HG02852 (cell line): Measurements from ENCODE around the gene TMEM218.

ENCODE experiments used
- ATAC-seq: cut with Tn5 transposase; IDR thresholded peaks from one replicate; pipeline ENCODE4 v1.9.1; 2021; ENCODE audit warnings: mild to moderate bottlenecking, moderate library complexity; ENCODE audit not compliant: unreplicated experiment

The TMEM218 gene

GRCh38 chr11:125078516-125079140, 32.8 kb downstream of the TMEM218 start:
- no peak for ATAC-seq

DNA sequence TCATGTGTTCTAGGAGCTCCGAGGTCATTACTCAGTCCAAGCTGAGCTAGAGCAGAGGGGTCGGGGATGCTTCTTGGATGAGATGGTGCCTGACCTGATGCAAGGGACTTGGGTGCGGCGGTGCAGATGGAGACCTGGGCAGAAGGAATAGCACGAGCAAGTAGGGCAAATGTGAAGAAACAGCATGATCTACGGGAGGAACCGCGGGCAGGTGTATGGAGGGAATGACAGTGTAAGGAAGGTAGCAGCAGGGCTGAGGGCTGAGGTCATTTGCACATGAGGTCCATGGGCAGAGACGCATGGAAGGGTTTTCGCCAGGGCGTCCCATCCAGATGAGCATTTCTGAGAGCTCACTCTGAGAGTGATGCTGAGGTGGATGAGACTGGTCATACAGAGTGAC, 33.4 kb downstream of the TMEM218 start:
- no peak for ATAC-seq

DNA sequence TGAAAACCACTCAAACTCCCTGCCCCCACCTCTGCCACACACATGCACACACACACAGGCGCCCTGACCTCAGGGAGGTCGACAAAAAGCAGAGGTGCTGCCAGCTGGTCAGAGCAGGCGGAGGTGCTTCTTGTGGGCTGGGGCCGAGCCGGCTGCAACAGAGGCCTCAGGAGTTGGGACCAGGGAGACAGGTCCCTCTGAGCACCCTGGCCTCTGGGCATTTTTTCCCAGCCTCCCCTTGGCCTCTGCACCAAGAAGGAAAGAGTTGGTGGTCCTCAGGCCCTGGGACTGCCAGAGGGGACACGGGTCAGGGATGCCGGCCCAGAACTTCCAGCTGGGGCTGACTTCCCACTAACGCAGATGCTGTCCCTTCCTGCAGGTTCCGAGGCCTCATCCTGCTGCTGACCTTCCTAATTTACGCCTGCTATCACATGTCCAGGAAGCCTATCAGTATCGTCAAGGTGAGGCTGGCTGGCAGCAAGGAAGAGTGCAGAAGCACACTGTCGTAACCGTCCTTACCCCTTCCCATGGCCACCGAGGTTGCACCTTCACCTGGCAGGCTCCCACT, 35.0 kb downstream of the TMEM218 start:
- ATAC-seq, result no peak

DNA sequence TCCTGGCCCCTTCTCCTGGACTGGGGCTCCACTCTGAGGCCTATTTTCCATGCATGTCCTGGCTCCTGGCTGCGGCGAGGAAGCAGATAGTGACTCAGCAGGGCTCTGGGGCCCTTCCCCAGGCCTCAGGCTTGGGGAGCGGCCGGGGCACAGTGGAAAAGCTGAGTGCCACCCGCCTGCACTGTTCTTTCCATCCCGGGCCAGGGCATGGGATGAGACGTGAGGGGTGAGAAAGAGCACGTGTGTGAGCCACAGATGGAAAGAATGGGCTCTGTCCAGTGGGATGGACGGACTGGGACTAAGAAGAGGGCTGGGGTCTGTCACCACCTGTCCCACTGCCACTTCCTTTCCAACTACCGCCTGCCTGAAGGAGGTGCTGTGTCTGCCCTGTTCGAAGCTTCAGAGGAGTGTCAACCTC, 35.5 kb downstream of the TMEM218 start:
- no peak for ATAC-seq

DNA sequence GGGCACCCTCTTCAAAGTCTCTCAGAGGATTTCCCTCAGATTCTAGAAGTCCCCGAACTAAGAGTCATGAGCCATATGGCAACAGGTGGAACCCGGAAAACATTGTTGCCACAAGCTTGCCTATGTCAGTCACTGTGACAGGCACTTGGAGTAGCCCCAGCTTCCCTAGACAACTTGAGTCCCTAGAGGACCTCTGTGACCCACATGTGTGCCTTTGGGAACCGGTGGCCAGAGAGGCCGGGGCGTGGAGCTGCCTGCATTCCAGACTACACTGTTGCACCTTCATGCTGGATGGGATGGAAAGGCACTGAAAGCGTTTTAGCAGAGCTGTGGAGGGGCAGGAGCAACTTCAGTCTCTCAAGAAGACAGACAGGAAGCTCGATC, 36.2 kb downstream of the TMEM218 start:
- no peak for ATAC-seq

DNA sequence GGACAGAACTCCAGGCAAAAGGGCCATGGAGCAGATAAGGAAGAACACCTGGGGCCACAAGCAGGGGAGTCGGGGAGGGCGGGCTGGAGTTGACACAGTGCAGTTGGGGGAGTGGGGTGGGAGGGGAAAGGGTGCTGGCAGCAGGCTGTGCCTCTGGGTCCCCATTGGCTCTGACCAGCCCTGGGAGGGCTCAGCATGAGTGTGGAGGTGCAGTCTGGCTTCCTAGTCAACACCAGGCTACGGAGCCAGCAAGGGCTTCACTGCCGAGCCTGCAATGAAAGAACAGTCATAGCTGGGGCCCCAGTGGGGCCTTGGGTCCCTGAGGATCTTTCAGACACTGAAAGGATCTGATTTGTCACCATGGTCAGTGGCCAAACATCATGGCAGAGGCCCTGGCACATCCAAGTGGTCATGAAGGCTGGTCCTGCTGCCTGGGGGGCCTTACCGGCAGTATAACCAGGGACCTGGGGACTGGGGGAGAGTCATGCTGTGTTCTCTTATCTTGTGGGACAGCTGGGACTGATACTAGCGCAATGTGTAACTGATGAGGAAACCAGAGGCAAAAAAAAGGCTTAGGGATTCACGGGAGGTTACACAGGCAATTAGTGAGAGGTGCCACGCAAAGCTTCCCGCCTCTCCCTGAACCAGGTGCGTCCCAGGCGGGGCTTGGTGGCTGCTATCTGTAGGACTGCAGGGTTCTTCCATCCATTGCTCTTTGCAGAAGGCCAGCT, 36.8 kb downstream of the TMEM218 start:
- no peak for ATAC-seq

DNA sequence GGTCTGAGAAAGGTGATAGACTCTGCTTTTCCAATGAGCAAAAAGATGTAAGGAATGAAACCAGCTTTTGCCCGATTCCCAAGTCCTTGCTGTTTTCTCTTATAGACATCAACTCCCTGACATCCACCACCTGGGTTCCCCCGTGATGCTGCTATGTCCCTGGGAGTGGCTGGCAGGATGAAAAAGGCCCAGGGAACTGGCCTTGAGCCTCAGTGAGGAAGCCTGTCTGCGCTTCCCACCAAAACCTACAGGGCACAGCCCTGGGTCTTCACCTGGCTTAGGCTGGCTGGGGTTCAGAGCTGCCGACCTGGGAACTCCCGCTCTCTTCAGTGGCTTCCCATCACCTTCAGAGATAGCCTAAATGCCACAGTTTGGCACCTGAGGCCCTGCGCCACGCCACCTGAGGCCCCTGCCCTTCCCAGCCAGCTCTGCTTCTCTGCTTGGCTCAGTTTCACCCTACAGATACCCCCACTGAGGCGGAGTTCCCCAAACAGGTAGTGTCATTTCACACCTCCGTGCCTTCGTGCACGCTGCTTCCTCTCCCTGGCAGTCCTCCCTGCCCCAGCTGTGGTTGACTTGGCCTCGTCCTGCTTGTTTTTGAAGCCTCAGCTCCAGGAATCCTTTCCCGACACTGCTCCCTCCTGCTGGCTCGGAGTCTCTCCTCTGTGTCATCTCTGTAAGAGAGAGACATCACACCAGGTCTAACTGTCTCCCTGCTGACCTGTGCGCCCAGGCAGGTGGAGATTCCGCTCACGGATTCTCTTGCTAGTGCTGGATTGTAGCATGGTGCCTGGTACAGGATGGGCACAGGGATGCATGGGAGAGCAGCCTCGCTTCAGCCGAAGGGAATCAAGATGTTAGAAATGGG, 37.6 kb downstream of the TMEM218 start:
- no peak for ATAC-seq

DNA sequence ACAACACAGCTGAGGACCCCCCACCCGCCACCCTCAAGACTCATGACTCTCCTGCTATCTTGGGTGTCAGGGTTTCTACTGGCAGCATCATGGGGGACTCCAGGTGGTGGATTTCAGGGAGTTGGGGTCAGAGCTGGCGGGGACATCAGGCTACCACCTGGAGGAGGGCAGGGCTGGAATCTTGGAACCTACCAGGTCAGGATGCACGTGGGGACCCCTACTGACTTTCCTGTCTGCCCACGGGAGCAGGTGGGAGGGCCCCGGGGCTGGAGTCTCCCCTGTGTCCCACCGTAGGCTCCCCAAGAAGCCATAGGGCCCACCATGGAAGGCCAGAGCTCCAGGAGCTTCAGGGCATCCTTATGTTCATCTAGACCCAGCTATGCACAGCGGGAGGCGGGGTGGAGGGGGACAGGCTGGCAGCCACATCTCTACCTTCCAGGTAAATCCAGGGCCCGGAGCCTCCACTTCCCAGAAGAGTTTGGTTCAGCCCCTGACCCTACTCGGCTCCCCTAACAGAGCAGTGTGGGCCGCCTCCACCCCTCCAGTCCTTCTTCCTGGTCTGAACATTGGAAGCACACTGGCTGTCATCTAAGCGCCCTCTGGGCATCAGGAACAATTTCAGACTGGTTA, 38.4 kb downstream of the TMEM218 start:
- no peak for ATAC-seq

GRCh38 chr11:125072218-125072960, 39.0 kb downstream of the TMEM218 start:
- ATAC-seq, result peak; percentile 90

DNA sequence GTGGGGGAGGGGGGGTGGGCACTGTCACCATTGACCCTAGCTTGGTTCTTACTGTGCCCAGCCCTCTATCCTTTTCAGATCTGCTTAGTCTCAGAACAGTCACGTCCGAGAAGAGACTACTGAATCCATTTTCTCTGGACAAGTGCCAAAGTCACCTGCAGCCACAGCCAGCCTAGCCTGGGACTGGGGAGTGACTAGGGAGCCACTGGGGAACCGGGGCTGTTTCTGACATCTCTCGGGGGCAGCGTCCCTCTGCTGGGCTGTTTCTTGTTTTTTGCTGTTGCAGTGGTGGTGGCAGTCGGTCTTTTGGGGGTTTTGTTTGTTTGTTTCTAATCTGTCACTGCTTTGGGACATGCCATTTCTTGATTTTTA, 39.6 kb downstream of the TMEM218 start:
- no peak for ATAC-seq

DNA sequence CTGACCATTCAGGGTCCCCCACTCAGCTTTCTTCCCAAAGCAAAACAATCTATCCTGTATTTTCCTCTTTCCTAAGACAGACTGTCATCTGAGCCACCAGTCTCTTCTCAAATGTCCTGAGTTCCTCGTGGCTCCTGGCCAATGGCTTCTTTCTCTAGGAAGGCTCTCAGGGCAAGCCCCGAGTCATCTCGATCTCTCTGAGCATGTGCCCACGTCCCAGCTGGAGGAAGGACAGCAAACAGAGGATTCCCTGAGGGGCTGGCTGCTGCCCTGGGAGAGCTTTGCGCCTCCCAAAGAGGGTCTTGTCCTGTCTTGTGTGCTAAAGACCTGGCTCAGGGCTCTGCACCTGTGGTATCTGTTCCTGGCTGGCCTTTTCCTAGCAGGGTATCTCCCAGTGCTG, 40.0 kb downstream of the TMEM218 start:
- no peak for ATAC-seq

- peak; percentile 62 for ATAC-seq
These were observed 40.6 kb downstream of the TMEM218 start for GRCh38 chr11:125070699-125071254.

- no peak for ATAC-seq
These were observed 41.6 kb downstream of the TMEM218 start for GRCh38 chr11:125069796-125070195.

DNA sequence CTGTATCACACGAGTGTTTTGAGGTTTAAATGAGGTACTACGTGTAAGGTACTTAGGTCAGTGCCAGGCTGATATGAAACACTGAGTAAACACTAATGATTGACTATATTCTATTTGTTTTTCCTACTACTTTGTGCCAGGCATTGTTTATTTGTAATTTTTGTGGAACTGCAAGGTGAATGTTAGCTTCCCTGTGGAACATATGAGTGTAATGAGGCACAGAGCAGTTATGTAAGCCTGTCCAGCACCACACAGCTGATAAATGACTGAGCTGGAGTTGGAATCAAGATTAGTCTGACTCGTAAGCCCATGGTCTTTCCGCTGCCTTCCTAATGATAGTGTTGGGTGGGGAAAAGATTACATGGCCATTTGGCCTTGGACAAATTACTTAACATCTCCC, 42.4 kb downstream of the TMEM218 start:
- ATAC-seq, result no peak

- no peak for ATAC-seq
These were observed 43.1 kb downstream of the TMEM218 start for GRCh38 chr11:125068368-125068767.

- ATAC-seq, result no peak
These were observed 47.4 kb downstream of the TMEM218 start for GRCh38 chr11:125064070-125064469.

DNA sequence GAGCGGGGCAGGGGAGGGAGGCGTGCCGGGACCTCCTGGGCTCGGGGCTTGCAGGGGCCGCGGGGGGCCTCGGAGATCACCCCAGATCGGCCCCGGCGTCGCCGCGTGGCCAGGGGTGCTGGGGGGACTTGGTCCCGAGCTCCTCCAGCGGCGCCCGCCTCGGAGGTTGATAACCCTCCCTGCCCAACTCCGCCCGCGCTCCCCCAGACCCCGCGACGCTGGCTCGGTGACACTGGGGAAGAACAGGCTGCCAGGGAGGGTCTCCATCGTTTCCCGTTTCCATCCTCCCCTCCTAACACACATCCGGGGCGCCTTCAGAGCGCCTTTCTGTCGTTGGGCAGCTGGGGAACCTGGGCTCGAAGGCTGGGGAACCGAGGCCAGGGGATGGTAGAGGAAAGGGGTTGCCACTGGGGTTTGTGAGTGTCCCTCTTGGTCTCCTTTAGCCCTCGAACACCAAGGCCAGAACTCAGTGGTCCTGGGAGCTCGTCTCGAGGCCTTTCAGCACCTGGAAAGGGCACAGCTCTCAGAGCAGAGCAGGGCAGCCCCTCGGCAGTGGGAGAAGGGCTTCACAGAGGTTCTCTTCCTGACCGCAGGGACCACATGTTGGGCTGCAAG, 47.9 kb downstream of the TMEM218 start:
- peak; percentile 25 for ATAC-seq

DNA sequence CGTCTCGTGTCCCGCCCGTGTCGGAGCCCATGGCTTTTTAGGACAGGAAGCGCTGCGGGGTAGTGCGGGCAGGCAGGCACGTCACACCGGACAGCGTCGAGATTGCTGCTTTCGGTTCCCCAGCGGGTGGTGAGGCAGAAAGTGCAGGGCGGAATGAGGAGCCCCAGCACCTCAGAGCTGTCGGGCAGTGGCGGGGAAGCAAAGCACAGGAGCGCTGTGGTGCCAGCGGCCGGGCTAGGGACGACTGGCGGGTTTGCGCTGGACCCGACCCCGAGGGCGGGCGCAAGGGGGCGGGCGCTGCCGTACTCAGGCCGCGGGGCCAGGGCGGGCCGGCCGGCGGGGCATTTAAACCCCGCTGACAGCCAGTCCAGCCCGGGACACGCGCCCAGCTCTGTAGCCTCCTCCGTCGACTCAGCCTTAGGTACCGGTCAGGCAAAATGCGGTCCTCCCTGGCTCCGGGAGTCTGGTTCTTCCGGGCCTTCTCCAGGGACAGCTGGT, 48.4 kb downstream of the TMEM218 start, which contains the start of gene SLC37A2:
TSS of gene SLC37A2 (plus strand) at position 375 of the 498 bp plus-strand sequence. CDS start at position 438, 63 bp downstream.
- peak; percentile 90 for ATAC-seq

- ATAC-seq, result peak; percentile 0
These were observed 49.1 kb downstream of the TMEM218 start for GRCh38 chr11:125062218-125062930.
